ENCODE measurements around the gene GCNT2.
"Not testable (repeated sequence)": the region's sequence is repeated elsewhere in the genome, so short reads cannot be mapped to it uniquely, and the experiment has no call there.

The GCNT2 gene

DNA sequence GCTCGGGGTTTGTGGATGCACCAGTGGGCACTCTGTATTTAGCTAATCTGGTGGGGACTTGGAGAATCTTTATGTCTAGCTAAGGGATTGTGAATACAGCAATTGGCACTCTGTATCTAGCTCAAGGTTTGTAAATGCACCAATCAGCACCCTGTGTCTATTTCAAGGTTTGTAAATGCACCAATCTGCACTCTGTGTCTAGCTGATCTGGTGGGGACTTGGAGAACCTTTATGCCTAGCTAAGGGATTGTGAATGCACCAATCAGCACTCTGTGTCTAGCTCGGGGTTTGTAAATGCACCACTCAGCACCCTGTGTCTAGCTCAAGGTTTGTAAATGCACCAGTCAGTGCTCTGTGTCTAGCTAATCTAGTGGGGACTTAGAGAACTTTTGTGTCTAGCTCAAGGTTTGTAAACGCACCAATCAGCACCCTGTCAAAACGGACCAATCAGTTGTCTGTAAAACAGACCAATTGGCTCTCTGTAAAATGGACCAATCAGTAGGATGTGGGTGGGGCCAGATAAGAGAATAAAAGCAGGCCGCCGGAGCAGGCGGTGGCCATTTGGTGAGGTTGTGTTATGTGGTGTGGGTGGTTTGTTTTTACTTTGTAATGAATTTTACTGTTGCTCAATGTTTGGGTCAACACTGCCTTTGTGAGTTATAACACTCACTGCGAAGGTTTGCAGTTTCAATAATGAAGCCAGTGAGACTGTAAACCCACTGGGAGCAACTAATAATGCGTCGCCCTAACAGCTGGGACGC, 139.5 kb downstream of the GCNT2 start:
- not testable (repeated sequence) for DNase-seq (ENCODE audit: low read depth in 3 of 3)

DNA sequence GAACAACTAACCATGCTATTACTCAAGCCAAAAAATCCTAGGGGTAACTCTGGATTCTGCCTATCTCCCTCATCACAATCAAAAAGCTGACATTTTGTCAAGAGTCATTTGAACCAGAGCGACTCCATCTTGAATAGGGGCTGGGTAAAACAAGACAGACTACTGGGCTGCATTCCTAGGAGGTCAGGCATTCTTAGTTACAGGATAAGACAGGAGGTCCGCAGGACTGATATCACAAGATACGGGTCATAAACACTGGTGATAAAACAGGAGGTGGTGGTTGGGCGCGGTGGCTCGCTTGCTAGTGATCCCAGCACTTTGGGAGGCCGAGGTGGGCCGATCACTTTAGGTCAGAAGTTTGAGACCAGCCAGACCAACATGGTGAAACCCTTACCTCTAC, 141.1 kb downstream of the GCNT2 start:
- no peak for DNase-seq (ENCODE audit: low read depth in 3 of 3)

DNA sequence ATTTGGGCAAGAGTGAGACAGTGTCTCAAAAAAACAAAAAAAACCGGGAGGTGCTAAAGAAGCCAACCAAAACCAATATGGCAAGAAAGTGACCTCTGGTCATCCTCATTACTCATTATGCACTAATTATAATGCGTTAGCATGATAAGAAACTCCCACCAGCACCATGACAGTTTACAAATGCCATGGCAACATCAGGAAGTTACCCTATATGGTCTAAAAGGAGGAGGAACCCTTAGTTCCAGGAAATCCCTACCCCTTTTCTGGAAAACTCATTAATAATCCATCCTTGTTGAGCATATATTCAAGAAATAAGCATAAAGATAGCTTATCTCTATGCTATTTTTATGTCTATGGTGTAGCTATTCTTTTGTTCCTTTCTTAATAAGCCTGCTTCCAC, 141.6 kb downstream of the GCNT2 start:
- DNase-seq (ENCODE audit: low read depth in 3 of 3) = no peak

DNA sequence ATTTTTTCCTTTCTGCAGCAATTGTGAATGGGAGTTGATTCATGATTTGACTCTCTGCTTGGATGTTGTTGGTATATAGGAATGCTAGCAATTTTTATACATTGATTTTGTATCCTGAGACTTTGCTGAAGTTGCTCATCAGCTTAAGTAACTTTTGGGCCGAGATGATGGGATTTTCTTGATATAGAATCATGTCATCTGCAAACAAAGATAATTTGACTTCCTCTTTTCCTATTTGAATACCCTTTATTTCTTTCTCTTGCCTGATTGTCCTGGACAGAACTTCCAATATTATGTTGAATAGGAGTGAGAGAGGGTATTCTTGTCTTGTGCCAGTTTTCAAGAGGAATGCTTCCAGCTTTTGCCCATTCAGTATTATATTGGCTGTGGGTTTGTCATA, 144.4 kb downstream of the GCNT2 start:
- DNase-seq (ENCODE audit: low read depth in 3 of 3) = not testable (repeated sequence)

DNA sequence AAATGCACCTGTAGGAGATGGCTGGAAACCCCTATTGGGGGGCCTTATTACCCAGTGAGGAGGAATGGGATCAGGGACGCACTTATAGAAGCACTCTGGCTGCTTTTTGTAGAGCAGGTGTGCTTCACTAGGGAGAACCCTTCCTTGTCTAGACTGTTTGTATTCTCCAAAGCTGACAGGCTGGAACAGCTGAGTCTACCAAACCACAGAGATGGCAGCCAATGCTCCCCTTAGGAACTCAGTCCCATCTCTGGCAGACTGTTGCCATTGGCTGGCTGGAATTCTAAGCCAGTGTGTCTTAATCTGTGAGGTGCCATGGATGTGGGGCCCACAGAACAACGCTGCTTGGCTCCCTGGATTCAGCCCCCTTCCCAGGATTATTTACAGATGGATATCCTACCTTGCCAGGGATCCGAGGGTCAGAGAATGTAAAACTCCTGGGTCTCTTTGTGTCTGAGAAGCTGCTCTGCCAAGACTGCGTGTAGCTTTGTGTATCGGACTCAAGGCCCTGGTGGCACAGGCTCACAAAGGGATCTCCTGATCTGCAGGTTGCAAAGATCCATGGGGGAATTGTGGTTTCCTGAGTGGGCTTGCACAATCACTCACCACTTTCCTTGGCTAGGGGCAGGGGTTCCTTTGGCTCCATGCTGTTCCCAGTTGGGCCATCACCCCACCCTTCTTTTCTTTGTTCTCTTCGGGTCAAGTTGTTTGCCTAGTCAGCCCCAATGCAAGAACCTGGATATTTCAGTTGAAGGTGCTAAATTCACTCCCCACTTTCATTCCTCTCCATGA, 147.2 kb downstream of the GCNT2 start:
- no peak for DNase-seq (ENCODE audit: low read depth in 3 of 3)

DNA sequence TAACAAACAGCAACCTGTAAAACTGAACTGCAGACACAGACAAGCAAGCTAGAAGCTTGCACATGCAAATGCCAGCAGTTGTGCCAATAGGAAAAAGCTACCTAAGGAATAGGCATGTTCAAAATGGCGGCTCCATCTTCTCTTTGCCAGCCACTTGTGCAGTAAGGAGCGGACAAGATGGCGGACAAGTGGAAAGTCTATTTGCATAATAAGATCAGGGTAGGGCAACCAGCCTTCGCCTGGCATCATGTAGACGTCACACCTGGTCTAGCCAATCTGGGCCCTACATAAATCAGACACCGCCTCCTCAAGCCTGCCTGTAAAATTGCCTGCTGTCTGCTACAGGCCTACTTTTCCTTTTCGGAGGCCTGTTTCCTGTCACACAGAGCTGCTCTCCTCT, 155.3 kb downstream of the GCNT2 start:
- DNase-seq (ENCODE audit: low read depth in 3 of 3) = no peak

DNA sequence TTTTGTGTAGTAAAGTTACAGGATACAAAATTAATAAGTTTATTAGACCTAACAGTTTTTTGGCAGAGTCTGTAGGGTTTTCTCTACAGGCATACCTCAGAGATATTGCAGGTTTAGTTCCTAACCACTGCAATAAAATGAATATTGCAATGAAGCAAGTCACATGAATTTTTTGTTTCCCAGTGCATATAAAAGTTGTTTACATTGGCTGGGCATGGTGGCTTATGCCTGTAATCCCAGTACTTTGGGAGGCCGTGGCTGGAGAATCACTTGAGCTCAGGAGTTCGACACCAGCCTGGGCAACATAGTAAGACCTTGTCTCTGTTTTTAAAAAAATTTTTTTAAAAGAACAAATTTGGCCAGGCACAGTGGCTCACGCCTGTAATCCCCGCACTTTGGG, 157.3 kb downstream of the GCNT2 start:
- DNase-seq (ENCODE audit: low read depth in 3 of 3) = no peak

Measured in stimulated activated CD4-positive, alpha-beta T cell treated with anti-CD3 and anti-CD28 coated beads, TNF-alpha, amount 100 ng/mL, for 48 hours (primary cell).